ENCODE data around the gene ZFAND4.

DNA sequence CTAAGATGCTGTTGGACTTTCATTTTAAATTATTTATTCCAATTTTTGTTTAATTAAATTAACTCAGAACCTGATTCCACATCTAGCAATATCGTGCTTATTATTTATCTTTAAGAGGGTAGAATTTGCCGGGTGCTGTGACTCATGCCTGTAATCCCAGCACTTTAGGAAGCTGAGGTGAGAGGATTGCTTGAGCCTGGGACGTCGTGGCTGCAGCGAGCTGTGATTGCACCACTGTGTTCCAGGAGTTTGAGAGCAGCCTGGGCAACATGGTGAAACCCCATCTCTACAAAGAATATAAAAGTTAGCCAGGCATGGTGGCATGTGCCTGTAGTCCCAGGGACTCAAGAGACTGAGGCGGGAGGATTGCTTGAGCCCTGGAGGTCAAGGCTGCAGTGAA lies 47.8 kb downstream of the ZFAND4 start:
- TF ChIP-seq ZNF274 (IDR thresholded peaks at IDR 0.05; ENCODE audit: low read depth, low read length) (no peak), YY1 (IDR thresholded peaks at IDR 0.05; ENCODE audit: insufficient read depth, insufficient read length) (no peak), SUZ12 (IDR thresholded peaks at IDR 0.05; ENCODE audit: extremely low read depth, insufficient read depth, insufficient read length) (no peak)

Measured in NT2/D1 (cell line).